IPS-18a (cell line): ENCODE results near the gene SAP30L.

Experiments used
- H3K27ac ChIP-seq: one replicate; pipeline ENCODE4 v1.5.1; 2013; ENCODE audit warnings: low read length
- H3K27me3 ChIP-seq: one replicate; pipeline ENCODE4 v1.6.1; 2013; ENCODE audit warnings: mild to moderate bottlenecking, low read length; ENCODE audit not compliant: control insufficient read depth, insufficient read depth
- H3K36me3 ChIP-seq: one replicate; pipeline ENCODE4 v1.6.1; 2013; ENCODE audit warnings: low read depth, low read length; ENCODE audit not compliant: control insufficient read depth
- H3K4me1 ChIP-seq: one replicate; pipeline ENCODE4 v1.6.1; 2013; ENCODE audit warnings: low read depth, low read length; ENCODE audit not compliant: control insufficient read depth
- H3K4me3 ChIP-seq: one replicate; pipeline ENCODE4 v1.5.1; 2013; ENCODE audit warnings: low read length
- H3K9ac ChIP-seq: one replicate; pipeline ENCODE4 v1.6.1; 2013; ENCODE audit warnings: mild to moderate bottlenecking, low read length, moderate library complexity
- H3K9me3 ChIP-seq: one replicate; pipeline ENCODE4 v1.6.1; 2013; ENCODE audit warnings: low read depth, low read length; ENCODE audit not compliant: control insufficient read depth

Gene SAP30L

DNA sequence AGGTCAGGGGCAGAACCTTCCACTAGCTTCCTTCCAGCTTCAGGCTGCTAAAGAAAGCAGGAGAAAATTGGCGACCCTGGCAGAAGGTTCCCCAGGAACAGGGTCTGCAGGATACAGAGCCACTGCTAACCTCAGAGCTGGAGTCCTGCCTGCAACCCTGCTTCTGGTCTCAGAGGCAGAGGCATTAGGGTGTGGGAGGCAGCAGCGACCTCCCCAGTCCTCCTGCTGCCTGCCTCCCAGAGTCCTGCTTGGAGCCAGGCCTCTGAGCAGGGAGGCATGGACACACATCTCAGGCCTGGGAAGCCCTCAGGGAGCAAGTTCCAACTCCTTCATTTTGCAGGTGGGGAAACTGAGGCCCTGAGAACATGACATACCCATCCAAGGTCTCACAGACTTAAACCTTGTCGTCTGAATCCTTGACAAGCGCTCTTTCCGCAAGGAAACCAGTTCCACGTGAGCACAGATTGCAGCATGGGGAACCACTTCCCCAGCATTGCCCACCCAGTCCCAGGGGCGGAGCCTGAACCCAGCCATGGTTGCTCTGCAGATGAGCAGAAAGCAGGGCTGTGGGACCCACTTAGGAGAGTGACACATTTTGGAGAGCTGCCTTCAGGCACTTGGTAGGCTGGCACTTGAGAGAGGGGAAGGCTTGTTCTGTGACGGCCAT is 60.4 kb downstream of the SAP30L start:
- Histone ChIP-seq H3K27ac (no peak overlapping the region), H3K9me3 (no peaks in the 10 kb centered on the region), H3K4me1 (no peaks in the 10 kb centered on the region), H3K9ac (no peak overlapping the region), H3K36me3 (no peaks in the 10 kb centered on the region), H3K4me3 (no peak overlapping the region), H3K27me3 (no peaks in the 10 kb centered on the region)

DNA sequence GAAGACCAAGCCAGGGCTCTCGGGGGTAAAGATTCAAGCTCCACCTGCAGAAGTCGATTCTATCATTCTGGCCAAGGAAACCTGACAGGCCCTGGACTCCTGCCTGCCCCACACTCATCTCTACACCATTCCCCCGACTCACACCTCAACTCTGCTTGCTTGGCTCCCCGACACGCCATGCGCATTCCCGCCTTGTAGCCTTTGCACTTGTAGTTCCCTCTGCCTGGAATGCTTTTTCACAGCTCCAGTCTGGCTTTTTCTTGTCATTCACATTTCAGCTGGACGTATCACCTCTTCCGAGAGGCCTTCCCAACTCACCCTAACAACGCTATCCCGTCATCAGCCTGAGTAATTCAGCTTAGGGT is 60.9 kb downstream of the SAP30L start:
- Histone ChIP-seq H3K36me3 (no peaks in the 10 kb centered on the region), H3K9me3 (no peaks in the 10 kb centered on the region), H3K4me1 (no peaks in the 10 kb centered on the region), H3K27me3 (no peaks in the 10 kb centered on the region), H3K27ac (no peak overlapping the region), H3K4me3 (no peak overlapping the region), H3K9ac (no peak overlapping the region)

DNA sequence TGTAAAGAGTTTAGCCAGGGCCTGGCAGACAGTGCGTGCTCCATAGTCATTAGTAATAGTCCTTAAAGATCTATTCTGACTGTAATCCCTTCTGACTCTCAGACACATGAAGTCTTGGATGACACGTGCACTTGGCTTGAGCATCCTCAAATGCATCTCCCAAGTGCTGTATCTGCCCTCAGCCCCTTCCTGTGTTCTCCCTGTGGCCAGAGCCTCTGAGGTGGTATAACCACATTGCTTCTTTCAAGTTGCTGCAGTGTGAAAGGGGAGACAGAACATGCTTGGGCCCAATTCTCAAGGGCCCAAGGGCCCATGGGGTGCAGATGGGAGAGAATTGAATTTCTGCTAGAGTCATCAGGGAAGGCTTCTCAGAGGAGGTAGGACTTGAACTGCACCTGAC is 62.3 kb downstream of the SAP30L start:
- H3K36me3 ChIP-seq: no peaks in the 10 kb centered on the region
- no peak overlapping the region for H3K27ac ChIP-seq
- H3K4me1 ChIP-seq: no peaks in the 10 kb centered on the region
- no peaks in the 10 kb centered on the region for H3K27me3 ChIP-seq
- no peaks in the 10 kb centered on the region for H3K9me3 ChIP-seq
- H3K4me3 ChIP-seq: no peak overlapping the region
- no peak overlapping the region for H3K9ac ChIP-seq

DNA sequence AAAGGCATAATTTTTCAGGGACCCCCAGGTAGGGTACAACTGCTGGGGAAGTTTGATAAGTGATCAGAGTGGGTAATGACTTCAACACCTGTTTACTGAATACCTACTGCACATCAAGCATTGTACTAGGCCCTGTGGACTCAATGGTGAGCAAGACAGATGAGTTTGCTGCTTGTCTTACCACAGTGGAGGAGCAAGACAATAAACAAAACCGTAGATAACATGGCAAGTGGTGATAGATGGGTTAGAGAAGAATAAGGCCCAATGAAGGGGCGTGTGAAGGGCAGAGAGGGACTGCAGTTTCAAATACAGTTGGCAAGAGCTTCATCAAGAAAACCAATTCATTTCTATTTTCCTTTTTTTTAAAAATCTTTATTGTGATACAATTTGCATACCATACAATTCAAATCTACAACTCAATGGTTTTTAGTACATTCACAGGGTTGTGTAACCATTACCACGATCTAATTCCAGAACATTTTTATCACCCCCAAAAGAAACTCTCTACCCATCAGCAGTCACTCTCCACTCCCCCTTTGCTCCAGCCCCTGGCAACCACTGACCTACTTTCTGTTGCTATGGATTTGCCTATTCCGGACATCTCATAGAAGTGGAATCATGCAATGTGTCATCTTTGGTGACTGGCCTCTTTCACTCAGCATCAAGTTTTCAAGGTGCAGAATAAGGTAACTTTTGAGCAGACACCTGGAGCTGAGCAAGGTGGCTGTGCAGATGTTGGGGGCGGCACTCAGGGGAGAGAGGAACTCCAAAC is 64.2 kb downstream of the SAP30L start:
- Histone ChIP-seq H3K4me1 (no peaks in the 10 kb centered on the region), H3K9me3 (no peaks in the 10 kb centered on the region), H3K36me3 (no peaks in the 10 kb centered on the region), H3K27me3 (no peaks in the 10 kb centered on the region), H3K9ac (no peak overlapping the region), H3K27ac (no peak overlapping the region), H3K4me3 (no peak overlapping the region)
